Measurements from ENCODE around the gene SMIM13.

DNA sequence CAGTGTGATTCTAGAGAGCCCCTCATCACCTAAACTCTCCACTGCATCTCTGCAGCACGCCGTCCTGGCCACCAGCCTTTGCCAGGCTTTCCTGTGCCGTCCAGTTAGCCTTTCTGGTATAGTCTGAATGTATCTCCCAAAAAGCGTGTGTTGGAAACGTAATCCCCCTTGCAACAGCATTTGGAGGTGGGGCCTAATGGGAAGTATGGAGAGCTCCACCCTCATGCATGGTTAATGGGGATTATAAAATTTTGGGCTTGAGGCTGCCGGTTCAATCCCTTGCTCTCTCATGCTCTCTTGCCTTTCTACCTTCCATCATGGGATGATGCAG is 85.4 kb downstream of the SMIM13 start:
- TF ChIP-seq, protein P1, sequence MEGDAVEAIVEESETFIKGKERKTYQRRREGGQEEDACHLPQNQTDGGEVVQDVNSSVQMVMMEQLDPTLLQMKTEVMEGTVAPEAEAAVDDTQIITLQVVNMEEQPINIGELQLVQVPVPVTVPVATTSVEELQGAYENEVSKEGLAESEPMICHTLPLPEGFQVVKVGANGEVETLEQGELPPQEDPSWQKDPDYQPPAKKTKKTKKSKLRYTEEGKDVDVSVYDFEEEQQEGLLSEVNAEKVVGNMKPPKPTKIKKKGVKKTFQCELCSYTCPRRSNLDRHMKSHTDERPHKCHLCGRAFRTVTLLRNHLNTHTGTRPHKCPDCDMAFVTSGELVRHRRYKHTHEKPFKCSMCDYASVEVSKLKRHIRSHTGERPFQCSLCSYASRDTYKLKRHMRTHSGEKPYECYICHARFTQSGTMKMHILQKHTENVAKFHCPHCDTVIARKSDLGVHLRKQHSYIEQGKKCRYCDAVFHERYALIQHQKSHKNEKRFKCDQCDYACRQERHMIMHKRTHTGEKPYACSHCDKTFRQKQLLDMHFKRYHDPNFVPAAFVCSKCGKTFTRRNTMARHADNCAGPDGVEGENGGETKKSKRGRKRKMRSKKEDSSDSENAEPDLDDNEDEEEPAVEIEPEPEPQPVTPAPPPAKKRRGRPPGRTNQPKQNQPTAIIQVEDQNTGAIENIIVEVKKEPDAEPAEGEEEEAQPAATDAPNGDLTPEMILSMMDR (IDR thresholded peaks at IDR 0.05; ENCODE audit: insufficient read depth, low read length, poor library complexity, severe bottlenecking): no peak
- TF ChIP-seq EZH2phosphoT487 (conservative IDR thresholded peaks at IDR 0.05; ENCODE audit: low read length): no peak

Data from SU-DHL-6 (cell line).